DOHH2 (cell line): Measurements from ENCODE around the gene IRS2.

ENCODE experiments used
- CTCF ChIP-seq: fragments of 200-600 bp; sonication (generic); IDR thresholded peaks from one replicate; pipeline ENCODE4 v1.5.1; 2014; ENCODE audit warnings: antibody characterized with exemption, mild to moderate bottlenecking, low read depth, low read length; ENCODE audit not compliant: poor library complexity, severe bottlenecking
- EZH2phosphoT487 ChIP-seq: fragments of 200-600 bp; sonication (generic); IDR thresholded peaks from 2 replicates; pipeline ENCODE4 v1.6.1; 2017; ENCODE audit warnings: borderline replicate concordance, mild to moderate bottlenecking, antibody characterized with exemption, low read length, moderate library complexity, mixed read lengths

GRCh38 chr13:109769921-109770320 lies 16.5 kb downstream of the IRS2 start:
- TF ChIP-seq CTCF (no peak), EZH2phosphoT487 (no peak)
